Smooth muscle cell of the brain vasculature (primary cell): Measurements from ENCODE around the gene POLR3H.
A peak's percentile ranks its signal among the peaks of the same experiment; 100 is the strongest.
"Not testable (repeated sequence)": the region's sequence is repeated elsewhere in the genome, so short reads cannot be mapped to it uniquely, and the experiment has no call there.

ENCODE experiments used
- DNase-seq: peaks from one replicate; pipeline ENCODE4 v3.0.0-alpha.2; 2012; ENCODE audit warnings: low read depth, low spot score

The POLR3H gene

GRCh38 chr22:41564563-41564962 lies 20.3 kb upstream of the POLR3H start:
- no peak for DNase-seq

- peak; percentile 84 for DNase-seq
Observed at GRCh38 chr22:41563051-41563711, 18.9 kb upstream of the POLR3H start.

- DNase-seq: no peak
Observed at GRCh38 chr22:41562461-41562860, 18.2 kb upstream of the POLR3H start.

GRCh38 chr22:41561788-41562187 lies 17.5 kb upstream of the POLR3H start:
- DNase-seq: no peak

- no peak for DNase-seq
Observed at GRCh38 chr22:41561335-41561734, 17.1 kb upstream of the POLR3H start.

- no peak for DNase-seq
Observed at GRCh38 chr22:41560095-41560471, 15.8 kb upstream of the POLR3H start.

GRCh38 chr22:41558241-41558630 lies 14.0 kb upstream of the POLR3H start:
- DNase-seq: not testable (repeated sequence)

GRCh38 chr22:41557401-41558240 lies 13.4 kb upstream of the POLR3H start:
- no peak for DNase-seq

GRCh38 chr22:41556561-41556960 lies 12.3 kb upstream of the POLR3H start:
- no peak for DNase-seq

- DNase-seq: no peak
Observed at GRCh38 chr22:41555325-41555982, 11.2 kb upstream of the POLR3H start.

- no peak for DNase-seq
Observed at GRCh38 chr22:41551877-41552582, 7.8 kb upstream of the POLR3H start.

GRCh38 chr22:41550952-41551491 lies 6.8 kb upstream of the POLR3H start:
- no peak for DNase-seq

- no peak for DNase-seq
Observed at GRCh38 chr22:41548830-41549211, 4.6 kb upstream of the POLR3H start.

- DNase-seq: no peak
Observed at GRCh38 chr22:41544671-41545476, 604 bp upstream of the POLR3H start.

GRCh38 chr22:41542224-41542623 lies 2.0 kb downstream of the POLR3H start:
- no peak for DNase-seq

- DNase-seq: no peak
Observed at GRCh38 chr22:41541484-41541883, 2.8 kb downstream of the POLR3H start.

GRCh38 chr22:41540365-41540764 lies 3.9 kb downstream of the POLR3H start:
- DNase-seq: no peak

GRCh38 chr22:41540006-41540315 lies 4.3 kb downstream of the POLR3H start:
- no peak for DNase-seq

GRCh38 chr22:41539146-41540005 lies 4.9 kb downstream of the POLR3H start:
- no peak for DNase-seq

- no peak for DNase-seq
Observed at GRCh38 chr22:41538583-41538982, 5.7 kb downstream of the POLR3H start.
